Parathyroid adenoma (tissue), 2 donors: ENCODE data around the gene CACNA1C.

Source experiments
- H2AFZ ChIP-seq: fragments of 300-600 bp; sonication (generic); one replicate; pipeline ENCODE4 v1.7.0; 2017; ENCODE audit warnings: antibody characterized with exemption, mild to moderate bottlenecking
- H3K27ac ChIP-seq: fragments of 300-600 bp; sonication (generic); one replicate; pipeline ENCODE4 v1.7.0; 2017
- H3K27me3 ChIP-seq: fragments of 300-600 bp; sonication (generic); one replicate; pipeline ENCODE4 v1.7.0; 2017; ENCODE audit warnings: low read length; ENCODE audit not compliant: control insufficient read depth, insufficient read depth
- H3K36me3 ChIP-seq: fragments of 300-600 bp; sonication (generic); one replicate; pipeline ENCODE4 v1.7.0; 2017; ENCODE audit warnings: low read length; ENCODE audit not compliant: control insufficient read depth, insufficient read depth
- H3K4me1 ChIP-seq: fragments of 300-600 bp; sonication (generic); one replicate; pipeline ENCODE4 v1.7.0; 2017; ENCODE audit warnings: control low read depth
- H3K4me2 ChIP-seq: fragments of 300-600 bp; sonication (generic); one replicate; pipeline ENCODE4 v1.7.0; 2017; ENCODE audit warnings: low read length
- H3K4me3 ChIP-seq: fragments of 300-600 bp; sonication (generic); one replicate; pipeline ENCODE4 v1.7.0; 2017; ENCODE audit warnings: low read depth, low read length
- H3K79me2 ChIP-seq: fragments of 300-600 bp; sonication (generic); one replicate; pipeline ENCODE4 v1.7.0; 2017; ENCODE audit warnings: control low read depth
- H3K9ac ChIP-seq: fragments of 300-600 bp; sonication (generic); one replicate; pipeline ENCODE4 v1.7.0; 2017; ENCODE audit warnings: mild to moderate bottlenecking
- H3K9me3 ChIP-seq: fragments of 300-600 bp; sonication (generic); one replicate; pipeline ENCODE4 v1.7.0; 2017; ENCODE audit warnings: low read length; ENCODE audit not compliant: control insufficient read depth
- TF ChIP-seq, protein P1 (sequence below): fragments of 300-600 bp; sonication (generic); IDR thresholded peaks from one replicate; pipeline ENCODE4 v1.7.0; 2017; ENCODE audit warnings: antibody characterized with exemption, mild to moderate bottlenecking
- donor health status: primary hyperparathyroidism.

The CACNA1C gene

DNA sequence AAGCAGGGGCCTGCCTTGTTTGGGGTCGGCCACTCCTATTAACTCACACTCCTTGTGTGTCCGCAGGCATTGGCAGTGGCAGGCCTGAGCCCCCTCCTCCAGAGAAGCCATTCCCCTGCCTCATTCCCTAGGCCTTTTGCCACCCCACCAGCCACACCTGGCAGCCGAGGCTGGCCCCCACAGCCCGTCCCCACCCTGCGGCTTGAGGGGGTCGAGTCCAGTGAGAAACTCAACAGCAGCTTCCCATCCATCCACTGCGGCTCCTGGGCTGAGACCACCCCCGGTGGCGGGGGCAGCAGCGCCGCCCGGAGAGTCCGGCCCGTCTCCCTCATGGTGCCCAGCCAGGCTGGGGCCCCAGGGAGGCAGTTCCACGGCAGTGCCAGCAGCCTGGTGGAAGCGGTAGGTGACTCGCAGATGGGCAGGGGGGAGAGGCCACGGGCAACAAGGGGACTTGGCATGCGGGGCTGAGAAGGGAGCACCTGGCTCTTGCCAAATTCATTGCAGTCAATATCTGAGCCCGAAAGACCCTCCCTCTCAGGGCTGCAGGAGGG lies 635.7 kb downstream of the CACNA1C start:
- H2AFZ ChIP-seq, result no peak overlapping the region
- no peak overlapping the region for H3K4me2 ChIP-seq
- H3K9ac ChIP-seq, result no peak overlapping the region
- TF ChIP-seq, protein P1, sequence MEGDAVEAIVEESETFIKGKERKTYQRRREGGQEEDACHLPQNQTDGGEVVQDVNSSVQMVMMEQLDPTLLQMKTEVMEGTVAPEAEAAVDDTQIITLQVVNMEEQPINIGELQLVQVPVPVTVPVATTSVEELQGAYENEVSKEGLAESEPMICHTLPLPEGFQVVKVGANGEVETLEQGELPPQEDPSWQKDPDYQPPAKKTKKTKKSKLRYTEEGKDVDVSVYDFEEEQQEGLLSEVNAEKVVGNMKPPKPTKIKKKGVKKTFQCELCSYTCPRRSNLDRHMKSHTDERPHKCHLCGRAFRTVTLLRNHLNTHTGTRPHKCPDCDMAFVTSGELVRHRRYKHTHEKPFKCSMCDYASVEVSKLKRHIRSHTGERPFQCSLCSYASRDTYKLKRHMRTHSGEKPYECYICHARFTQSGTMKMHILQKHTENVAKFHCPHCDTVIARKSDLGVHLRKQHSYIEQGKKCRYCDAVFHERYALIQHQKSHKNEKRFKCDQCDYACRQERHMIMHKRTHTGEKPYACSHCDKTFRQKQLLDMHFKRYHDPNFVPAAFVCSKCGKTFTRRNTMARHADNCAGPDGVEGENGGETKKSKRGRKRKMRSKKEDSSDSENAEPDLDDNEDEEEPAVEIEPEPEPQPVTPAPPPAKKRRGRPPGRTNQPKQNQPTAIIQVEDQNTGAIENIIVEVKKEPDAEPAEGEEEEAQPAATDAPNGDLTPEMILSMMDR, result no peak
- H3K27ac ChIP-seq, result no peak overlapping the region
- H3K9me3 ChIP-seq, result no peaks in the 10 kb centered on the region
- no peaks in the 10 kb centered on the region for H3K27me3 ChIP-seq
- H3K4me1 ChIP-seq, result no peaks in the 10 kb centered on the region
- no peaks in the 10 kb centered on the region for H3K79me2 ChIP-seq
- no peak overlapping the region for H3K4me3 ChIP-seq
- H3K36me3 ChIP-seq, result no peaks in the 10 kb centered on the region

DNA sequence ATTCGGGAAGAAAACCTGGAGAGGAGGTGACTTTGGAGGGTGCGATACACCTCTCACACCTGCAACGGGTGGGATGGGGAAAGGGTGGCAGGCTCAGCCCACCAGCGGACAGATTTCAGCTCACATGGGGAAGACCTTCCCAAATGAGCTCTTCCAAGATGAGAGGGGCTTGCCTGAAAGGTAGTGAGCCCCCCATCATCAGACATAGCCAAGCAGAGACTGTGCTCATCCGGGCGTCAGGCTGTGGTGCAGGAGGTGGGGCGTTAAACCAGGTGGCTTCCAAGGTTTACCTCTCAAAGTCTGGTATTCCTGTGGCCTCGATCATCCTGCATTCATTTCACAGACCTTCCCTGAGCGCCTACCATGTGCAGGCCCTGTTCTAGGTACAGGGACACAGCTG lies 636.6 kb downstream of the CACNA1C start:
- H3K4me1 ChIP-seq, result no peaks in the 10 kb centered on the region
- H3K9me3 ChIP-seq, result no peaks in the 10 kb centered on the region
- no peaks in the 10 kb centered on the region for H3K36me3 ChIP-seq
- no peak overlapping the region for H3K4me3 ChIP-seq
- H2AFZ ChIP-seq, result no peak overlapping the region
- H3K9ac ChIP-seq, result no peak overlapping the region
- TF ChIP-seq, protein P1, result no peak
- H3K4me2 ChIP-seq, result no peak overlapping the region
- H3K27ac ChIP-seq, result no peak overlapping the region
- no peaks in the 10 kb centered on the region for H3K27me3 ChIP-seq
- H3K79me2 ChIP-seq, result no peaks in the 10 kb centered on the region

DNA sequence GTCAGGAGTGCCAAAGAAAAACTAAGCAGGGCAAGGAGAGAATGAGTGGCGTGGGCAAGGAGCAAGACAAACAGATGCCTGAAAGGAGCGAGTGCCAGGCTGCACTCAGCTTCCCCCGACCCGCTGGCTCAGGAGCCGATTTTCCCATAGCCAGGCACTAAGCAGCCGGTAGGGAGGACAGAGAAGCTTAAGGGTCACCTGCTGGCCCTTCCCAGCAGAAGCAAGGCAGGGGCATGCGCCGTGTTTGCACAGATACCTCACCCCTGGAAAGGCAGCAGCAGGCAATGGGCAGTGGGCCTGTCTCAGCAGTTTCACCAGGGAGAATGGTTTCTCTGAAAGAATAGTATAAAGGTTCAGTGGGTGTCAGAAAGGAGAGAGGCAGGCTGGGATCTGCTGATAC lies 637.1 kb downstream of the CACNA1C start:
- Histone ChIP-seq H3K27ac (no peak overlapping the region), H3K27me3 (no peaks in the 10 kb centered on the region), H3K36me3 (no peaks in the 10 kb centered on the region), H3K9me3 (no peaks in the 10 kb centered on the region), H3K79me2 (no peaks in the 10 kb centered on the region), H3K4me1 (no peaks in the 10 kb centered on the region), H3K4me2 (no peak overlapping the region), H3K9ac (no peak overlapping the region), H3K4me3 (no peak overlapping the region), H2AFZ (no peak overlapping the region)
- TF ChIP-seq, protein P1, result no peak

DNA sequence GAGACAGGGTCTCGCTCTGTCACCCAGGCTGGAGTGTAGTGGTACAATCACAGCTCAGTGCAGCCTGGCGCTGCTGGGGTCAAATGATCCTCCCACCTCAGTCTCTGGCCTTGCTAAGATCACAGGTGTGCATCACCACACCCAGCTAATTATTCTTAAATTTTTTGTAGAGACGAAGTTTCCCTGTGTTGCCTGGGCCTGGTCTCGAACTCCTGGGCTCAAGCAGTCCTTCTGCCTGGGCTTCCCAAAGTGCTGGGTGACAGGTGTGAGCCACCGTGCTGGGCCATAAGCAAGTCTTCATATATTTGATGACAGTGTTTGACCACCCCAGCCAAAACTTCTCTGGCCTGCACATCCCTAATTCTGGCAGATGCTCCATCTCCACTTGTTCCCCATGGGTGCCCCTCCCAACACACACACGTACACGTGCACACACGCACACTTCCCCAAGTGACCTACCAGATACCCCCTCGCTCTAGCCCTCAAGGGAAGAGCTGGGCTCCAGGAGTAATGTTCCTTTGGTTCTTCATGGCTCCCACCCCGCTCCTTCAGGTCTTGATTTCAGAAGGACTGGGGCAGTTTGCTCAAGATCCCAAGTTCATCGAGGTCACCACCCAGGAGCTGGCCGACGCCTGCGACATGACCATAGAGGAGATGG lies 637.7 kb downstream of the CACNA1C start:
- no peaks in the 10 kb centered on the region for H3K36me3 ChIP-seq
- TF ChIP-seq, protein P1, result no peak
- no peak overlapping the region for H3K4me3 ChIP-seq
- no peaks in the 10 kb centered on the region for H3K4me1 ChIP-seq
- peak overlapping the region; percentile 79 for H2AFZ ChIP-seq
- H3K79me2 ChIP-seq, result no peaks in the 10 kb centered on the region
- H3K9me3 ChIP-seq, result no peaks in the 10 kb centered on the region
- peak overlapping the region; percentile 89 for H3K4me2 ChIP-seq
- no peak overlapping the region for H3K27ac ChIP-seq
- no peak overlapping the region for H3K9ac ChIP-seq
- H3K27me3 ChIP-seq, result no peaks in the 10 kb centered on the region

DNA sequence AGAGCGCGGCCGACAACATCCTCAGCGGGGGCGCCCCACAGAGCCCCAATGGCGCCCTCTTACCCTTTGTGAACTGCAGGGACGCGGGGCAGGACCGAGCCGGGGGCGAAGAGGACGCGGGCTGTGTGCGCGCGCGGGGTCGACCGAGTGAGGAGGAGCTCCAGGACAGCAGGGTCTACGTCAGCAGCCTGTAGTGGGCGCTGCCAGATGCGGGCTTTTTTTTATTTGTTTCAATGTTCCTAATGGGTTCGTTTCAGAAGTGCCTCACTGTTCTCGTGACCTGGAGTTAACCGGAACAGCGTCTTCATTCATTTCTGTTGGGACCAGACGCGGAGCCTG lies 638.2 kb downstream of the CACNA1C start:
- H3K4me3 ChIP-seq, result no peak overlapping the region
- H3K4me2 ChIP-seq, result peak overlapping the region; percentile 89
- no peaks in the 10 kb centered on the region for H3K9me3 ChIP-seq
- no peaks in the 10 kb centered on the region for H3K79me2 ChIP-seq
- H3K9ac ChIP-seq, result no peak overlapping the region
- no peak overlapping the region for H3K27ac ChIP-seq
- TF ChIP-seq, protein P1, result no peak
- no peaks in the 10 kb centered on the region for H3K36me3 ChIP-seq
- peak overlapping the region; percentile 79 for H2AFZ ChIP-seq
- H3K4me1 ChIP-seq, result no peaks in the 10 kb centered on the region
- H3K27me3 ChIP-seq, result no peaks in the 10 kb centered on the region
